HG03378 (cell line): ENCODE results near the gene CCDC149.
"Not testable (repeated sequence)": the region's sequence is repeated elsewhere in the genome, so short reads cannot be mapped to it uniquely, and the experiment has no call there.

ENCODE experiments used
- ATAC-seq: cut with Tn5 transposase; IDR thresholded peaks from one replicate; pipeline ENCODE4 v1.9.1; 2021; ENCODE audit warnings: mild to moderate bottlenecking, moderate library complexity; ENCODE audit not compliant: unreplicated experiment

The CCDC149 gene

GRCh38 chr4:24917076-24917856 is 4.4 kb upstream of the CCDC149 start:
- ATAC-seq, result no peak

DNA sequence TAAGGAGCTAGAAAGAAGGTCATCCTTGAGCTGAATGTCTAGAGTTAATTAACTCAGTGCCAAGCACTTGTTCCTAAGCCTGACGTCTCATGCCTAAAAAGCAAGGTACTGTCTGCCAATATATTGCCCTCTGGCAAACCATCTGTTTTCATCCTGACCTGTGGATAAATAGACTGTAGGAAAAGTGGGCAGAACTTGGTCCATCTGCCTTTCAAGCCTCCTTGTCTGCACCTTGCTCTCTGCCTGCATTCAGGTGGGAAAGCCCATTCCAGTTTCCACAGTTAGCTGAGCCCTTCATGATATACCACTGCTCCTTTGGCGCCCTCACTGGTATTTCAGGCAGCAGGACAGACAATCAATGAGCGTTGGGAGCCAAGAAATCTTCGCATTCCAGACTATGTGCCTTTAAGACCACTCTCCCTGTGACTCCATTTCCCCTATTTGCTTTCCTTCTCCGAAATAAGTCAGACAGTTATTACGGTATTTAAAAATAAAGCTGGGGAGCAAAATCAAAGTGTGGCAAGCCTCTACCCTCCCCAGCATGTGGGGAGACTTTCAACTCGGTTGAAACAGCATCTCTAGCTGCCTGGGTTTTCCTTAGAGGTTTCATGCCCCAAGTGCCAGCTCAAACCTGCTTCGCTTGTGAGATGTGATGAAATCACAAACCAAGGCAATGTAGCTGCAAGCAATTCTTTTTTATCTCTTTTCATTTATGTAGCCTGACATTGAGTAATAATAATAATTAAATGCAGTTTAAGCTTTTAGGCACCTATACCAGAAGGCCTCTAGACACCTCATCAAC is 2.5 kb upstream of the CCDC149 start:
- ATAC-seq, result no peak

GRCh38 chr4:24914460-24914859 is 1.6 kb upstream of the CCDC149 start:
- ATAC-seq, result no peak

DNA sequence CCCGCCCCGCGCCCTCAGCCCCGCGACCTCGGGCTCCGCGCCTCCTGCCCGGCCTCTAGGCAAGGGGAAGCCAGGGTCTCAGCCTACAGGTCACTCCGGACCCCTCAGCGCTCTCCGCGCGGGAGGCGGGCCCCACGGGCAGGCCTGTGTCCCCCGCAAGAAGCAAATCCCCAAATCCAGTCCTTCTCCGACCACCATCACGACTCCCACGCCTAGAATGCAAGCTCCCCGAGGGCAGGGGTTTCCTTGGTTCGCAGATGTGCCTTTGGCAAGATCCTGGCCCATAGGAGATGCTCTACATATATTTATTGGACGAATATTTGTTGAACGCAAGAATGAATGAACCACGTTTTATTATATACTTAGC is 260 bp upstream of the CCDC149 start:
- no peak for ATAC-seq

DNA sequence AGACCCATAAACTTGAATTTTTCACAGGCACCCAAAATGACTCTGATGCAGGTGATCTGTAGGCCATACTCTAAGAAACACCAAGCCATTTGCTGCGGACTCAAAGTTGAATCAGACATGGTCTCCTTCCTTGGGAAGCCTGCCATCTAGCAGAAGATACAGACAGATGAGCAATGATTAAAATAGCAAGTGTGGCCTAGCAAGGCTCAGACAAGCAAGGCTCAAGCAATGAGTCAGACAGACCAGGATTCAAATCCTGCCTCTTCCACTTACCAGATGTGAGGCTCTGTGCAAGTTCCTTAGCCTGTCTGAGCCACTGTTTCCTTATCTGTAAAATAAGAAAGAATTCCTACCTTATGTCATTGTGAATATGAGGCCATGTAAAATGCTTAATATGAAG is 2.3 kb downstream of the CCDC149 start:
- ATAC-seq, result no peak

- ATAC-seq, result not testable (repeated sequence)
Observed at GRCh38 chr4:24909606-24910005, 3.2 kb downstream of the CCDC149 start.

DNA sequence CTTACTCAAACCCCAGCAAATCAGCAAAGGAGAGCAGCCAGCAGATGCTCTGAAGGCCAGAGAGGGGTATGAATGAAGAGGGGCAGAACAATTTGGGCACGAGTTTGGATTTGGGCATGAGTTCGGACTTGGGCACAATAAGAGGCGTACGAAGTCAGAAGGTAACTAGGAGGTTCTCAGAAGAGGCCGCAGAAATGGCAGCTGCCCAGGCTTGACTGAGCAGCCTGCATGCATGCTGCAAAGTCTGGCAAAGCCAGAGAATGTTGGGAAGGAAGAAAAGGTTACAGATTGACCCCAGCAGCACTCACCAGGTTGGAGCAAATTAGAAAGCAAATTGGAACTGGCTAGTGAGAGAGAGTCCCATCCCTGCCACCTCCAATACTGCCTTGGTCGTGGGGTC is 15.2 kb downstream of the CCDC149 start:
- no peak for ATAC-seq

DNA sequence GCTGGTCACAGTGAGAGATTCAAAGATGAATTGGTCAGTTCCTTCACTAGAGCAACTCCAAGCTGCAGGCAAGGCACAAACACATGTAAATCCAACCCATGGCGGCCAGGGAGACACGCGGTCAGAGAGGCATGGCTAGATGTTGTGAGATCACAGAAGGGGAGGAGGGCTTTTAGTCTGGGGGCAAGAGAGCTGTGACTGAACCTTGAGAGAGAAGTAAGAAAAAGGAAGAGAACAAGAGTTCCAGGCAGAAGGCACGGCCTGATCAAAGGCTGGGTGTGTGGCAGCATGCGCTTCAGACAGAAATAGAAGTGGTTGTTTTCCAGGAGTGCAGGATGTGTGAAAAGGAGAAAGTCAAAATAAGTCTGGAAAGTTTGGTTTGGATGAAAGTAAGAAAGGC is 15.9 kb downstream of the CCDC149 start:
- ATAC-seq, result no peak

DNA sequence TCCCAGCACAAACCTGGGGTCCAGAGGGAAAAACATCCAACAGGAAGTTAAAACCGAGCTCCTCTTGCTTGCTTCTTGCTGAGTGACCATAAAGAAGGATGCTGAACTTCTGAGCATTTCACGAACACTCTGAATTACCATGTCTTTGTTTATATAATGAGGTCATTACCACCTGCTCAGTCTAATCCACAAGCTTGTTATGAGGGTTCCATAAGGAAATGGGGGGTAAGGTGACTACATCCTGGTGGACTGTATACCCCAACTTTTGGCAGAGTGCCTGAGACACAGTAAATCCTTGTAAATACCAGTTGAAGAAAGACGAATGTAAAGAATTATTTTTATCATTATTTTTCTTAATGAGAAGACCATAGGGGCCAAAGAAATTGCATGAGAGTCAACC is 16.8 kb downstream of the CCDC149 start:
- ATAC-seq, result no peak

DNA sequence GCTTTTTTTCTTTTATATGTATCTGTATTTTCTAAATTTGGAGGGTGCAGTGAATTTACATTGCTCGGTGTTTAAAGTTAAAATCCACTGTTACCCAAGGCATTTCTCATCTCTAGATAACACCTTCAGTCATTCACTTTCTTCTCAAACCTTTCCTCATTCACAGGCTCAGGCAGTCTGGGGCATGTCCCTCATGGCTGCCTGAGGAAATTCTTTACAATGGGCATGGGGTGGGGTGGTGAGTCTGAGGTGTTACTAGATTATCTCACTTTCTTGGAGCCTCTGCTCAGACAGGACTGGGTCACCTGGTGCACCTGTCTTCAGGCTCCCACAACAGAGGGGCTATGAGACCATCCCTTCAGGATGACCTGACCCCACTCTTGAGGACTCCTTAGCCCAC is 17.4 kb downstream of the CCDC149 start:
- no peak for ATAC-seq

DNA sequence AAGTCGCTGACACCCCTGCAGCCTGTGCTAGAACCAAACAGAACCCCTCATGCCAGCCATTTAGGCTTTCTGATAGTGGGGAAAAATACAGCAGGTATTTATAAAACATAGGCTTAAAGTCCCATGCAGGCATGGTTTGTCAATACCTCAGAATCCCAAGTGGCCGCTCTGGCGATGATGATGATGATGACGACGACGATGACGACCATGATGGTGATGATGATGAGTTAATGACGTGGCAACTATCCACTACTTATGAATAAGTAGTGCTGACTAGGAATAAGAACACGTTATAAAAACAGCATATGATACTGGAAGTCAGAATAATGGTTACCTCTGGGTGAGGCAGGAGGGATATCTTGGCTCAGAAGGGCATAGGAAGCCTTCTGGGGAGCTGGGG is 18.0 kb downstream of the CCDC149 start:
- no peak for ATAC-seq

GRCh38 chr4:24894243-24894642 is 18.6 kb downstream of the CCDC149 start:
- ATAC-seq, result no peak

GRCh38 chr4:24892778-24893177 is 20.1 kb downstream of the CCDC149 start:
- no peak for ATAC-seq

GRCh38 chr4:24892278-24892677 is 20.6 kb downstream of the CCDC149 start:
- ATAC-seq, result no peak

DNA sequence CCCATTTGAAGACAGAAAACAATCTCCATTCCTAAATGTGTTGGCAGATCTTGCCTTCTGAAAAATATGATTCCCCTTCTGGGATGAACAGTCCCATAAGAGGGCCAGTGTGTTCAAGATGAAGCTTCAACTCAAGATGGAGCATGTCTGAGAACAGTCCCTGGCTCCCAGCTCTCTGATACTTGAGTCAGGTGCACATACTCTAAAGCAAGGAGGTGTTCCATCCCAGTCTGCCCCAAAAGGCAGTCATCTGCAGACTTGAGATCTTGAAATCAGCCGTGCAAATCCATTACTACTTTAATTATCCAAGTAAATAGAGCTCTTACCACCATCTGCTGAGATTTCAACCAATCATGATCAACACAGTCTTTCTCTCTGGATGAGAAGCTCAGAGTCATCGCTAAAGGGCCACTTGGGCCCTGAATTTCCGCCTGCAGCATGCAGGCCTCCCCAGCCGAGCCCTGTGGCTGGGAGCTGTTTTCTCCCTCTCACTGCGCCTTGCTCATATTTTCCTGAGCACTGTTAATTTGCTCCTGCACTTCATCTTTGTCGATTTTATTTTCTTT is 22.2 kb downstream of the CCDC149 start:
- ATAC-seq, result no peak

GRCh38 chr4:24889991-24890390 is 22.9 kb downstream of the CCDC149 start:
- ATAC-seq, result no peak

DNA sequence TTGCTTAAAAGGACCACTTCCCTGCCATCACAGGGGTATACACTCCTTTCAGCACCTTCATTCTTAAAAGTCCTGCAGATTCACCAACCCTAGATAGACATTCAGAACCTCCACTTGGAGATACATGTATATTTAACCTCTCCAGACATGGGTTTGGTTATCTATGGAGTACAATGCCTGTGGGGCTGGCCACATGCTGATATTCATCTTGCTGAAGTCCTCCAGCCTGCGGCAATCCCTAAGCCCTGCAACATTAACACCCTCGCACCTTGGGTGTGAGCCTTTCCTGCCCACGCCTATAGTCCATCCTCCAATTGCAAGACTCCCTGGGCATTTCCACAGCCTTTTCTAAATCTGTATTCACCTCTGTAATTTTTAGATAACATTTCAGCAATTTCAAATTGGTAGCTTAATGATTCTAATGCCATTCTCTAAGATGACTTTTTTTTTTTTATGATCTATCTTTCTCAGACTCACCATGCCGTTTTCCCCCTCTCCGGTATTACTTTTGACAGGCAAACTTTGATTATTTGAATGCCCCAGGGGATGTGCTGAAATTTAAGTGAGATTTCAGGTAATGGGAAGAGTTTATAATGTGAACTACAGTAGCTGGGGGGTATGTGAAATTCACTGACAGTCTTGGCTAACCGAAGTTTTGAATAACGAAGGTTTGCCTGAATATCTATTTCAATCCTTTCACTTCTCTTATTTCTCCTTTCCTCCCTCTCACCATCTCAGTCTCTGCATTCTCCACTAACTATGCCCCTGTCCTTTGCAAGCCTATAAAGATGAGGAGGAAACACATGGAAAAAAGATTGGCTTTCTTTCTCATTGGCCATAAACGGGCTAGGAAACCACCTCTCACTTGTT is 24.1 kb downstream of the CCDC149 start:
- ATAC-seq, result no peak

DNA sequence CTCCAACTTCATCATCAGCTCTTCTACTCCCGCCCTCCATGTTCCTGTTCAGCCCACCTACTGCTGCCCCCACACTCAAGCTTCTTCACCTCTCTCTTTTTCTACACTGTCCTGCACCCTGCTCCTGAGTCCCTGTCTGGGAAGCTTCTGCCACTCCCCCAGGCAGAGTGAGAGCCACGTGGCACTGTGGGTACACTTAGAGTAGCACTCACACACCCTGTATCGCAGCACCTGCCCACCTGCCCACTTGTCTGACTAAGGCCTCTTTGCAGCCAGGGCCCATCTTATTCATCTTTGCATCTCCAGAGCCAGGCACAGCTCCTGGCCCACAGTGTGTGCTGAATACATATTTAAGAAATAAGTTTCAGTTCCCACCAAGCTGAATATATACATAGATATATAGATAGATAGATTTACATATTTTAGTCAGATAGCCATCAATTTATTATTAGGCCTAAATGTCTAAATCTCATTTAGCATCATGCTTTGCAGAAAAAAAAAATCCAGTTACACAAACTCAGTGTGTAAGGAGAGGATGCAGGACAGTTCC is 24.9 kb downstream of the CCDC149 start:
- ATAC-seq, result no peak

- no peak for ATAC-seq
Observed at GRCh38 chr4:24886596-24886995, 26.2 kb downstream of the CCDC149 start.

- ATAC-seq, result no peak
Observed at GRCh38 chr4:24885342-24885741, 27.5 kb downstream of the CCDC149 start.

DNA sequence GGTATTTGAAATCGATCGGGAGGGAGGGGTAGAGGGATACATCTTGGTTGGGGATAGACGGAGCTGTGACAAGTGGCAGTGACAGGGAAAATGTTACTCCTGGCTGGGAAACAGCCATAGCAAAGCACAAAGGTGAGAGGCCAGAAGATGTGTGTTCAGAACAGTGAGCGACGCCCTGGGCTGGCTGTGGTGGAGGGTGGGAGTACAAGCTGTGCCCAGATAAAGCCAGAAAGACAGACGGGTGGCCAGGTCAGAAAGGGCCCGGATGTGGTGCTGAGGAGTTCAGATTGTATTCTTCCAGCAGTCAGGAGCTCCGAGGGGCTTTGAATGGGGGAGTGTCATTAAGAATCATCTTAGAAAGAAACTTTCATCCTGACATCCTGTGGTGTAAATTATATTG is 27.9 kb downstream of the CCDC149 start:
- no peak for ATAC-seq
